Glutamatergic neuron (in vitro differentiated cells): ENCODE measurements around the gene ALDH1A1. TPM values are rescaled to one million over a fixed set of nuclear protein-coding genes. Genes with fewer than 3 reads are reported as not detected.
A peak's percentile ranks its signal among the peaks of the same experiment; 100 is the strongest.

Experiments
- DNase-seq: peaks from one replicate; pipeline ENCODE4 v3.0.0; 2022
- H3K27ac Mint-ChIP-seq: one replicate; pipeline ENCODE4 v1.8.0; 2020; ENCODE audit warnings: mild to moderate bottlenecking, mixed read lengths, inconsistent platforms; ENCODE audit not compliant: unreplicated experiment
- H3K27me3 Mint-ChIP-seq: one replicate; pipeline ENCODE4 v1.8.0; 2020; ENCODE audit warnings: mild to moderate bottlenecking, moderate library complexity, mixed read lengths, inconsistent platforms; ENCODE audit not compliant: unreplicated experiment
- H3K36me3 Mint-ChIP-seq: one replicate; pipeline ENCODE4 v1.8.0; 2020; ENCODE audit warnings: mild to moderate bottlenecking, mixed read lengths, inconsistent platforms; ENCODE audit not compliant: unreplicated experiment
- H3K4me1 Mint-ChIP-seq: one replicate; pipeline ENCODE4 v1.8.0; 2020; ENCODE audit warnings: mild to moderate bottlenecking, low read depth, mixed read lengths, inconsistent platforms; ENCODE audit not compliant: unreplicated experiment
- H3K4me3 Mint-ChIP-seq: one replicate; pipeline ENCODE4 v1.8.0; 2020; ENCODE audit warnings: mild to moderate bottlenecking, mixed read lengths, inconsistent platforms; ENCODE audit not compliant: unreplicated experiment
- H3K9me3 Mint-ChIP-seq: one replicate; pipeline ENCODE4 v1.8.0; 2020; ENCODE audit warnings: mild to moderate bottlenecking, moderate library complexity, mixed read lengths, inconsistent platforms; ENCODE audit not compliant: unreplicated experiment
- total RNA-seq: library from RNA; stranded (reverse); fragmentation: NEBNext Ultra II Directional; extraction: Animal tissue kit (Norgen Biotek cat#: 25700); gene quantifications from one replicate; pipeline ENCODE4 v1.2.1, GENCODE V29; 2021; ENCODE audit not compliant: unreplicated experiment
- TF ChIP-seq, protein P1 (sequence below): fragments of 200-600 bp; sonication (generic); IDR thresholded peaks from one replicate; pipeline ENCODE4 v1.5.0; 2021; ENCODE audit not compliant: partially characterized antibody, unreplicated experiment

The ALDH1A1 gene
- total RNA-seq, 1 donor from 2014 or later, result not detected

DNA sequence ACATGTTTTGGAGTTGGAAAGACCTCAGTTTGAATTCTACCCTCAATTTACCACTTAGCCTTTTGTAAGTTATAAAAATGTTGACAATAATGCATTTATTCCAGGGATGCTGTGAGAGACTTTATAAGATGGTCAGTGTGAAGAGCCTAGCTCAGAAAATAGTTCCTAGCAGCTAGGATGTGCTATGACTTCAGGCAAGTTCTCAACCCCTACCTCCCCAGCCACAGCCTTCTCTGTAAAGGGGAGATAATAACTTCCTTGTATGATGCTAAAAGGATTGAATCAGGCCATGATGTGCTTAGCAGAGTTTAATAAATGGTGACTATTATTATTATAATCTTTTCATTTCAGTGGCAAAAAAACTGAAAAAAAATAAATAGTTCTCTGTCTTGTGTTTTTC, 77.6 kb downstream of the ALDH1A1 start:
- H3K36me3 Mint-ChIP-seq, result no peaks in the 10 kb centered on the region
- DNase-seq, result no peak
- TF ChIP-seq, protein P1, sequence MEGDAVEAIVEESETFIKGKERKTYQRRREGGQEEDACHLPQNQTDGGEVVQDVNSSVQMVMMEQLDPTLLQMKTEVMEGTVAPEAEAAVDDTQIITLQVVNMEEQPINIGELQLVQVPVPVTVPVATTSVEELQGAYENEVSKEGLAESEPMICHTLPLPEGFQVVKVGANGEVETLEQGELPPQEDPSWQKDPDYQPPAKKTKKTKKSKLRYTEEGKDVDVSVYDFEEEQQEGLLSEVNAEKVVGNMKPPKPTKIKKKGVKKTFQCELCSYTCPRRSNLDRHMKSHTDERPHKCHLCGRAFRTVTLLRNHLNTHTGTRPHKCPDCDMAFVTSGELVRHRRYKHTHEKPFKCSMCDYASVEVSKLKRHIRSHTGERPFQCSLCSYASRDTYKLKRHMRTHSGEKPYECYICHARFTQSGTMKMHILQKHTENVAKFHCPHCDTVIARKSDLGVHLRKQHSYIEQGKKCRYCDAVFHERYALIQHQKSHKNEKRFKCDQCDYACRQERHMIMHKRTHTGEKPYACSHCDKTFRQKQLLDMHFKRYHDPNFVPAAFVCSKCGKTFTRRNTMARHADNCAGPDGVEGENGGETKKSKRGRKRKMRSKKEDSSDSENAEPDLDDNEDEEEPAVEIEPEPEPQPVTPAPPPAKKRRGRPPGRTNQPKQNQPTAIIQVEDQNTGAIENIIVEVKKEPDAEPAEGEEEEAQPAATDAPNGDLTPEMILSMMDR, result no peak
- H3K27ac Mint-ChIP-seq, result no peak overlapping the region
- no peak overlapping the region for H3K4me3 Mint-ChIP-seq
- peaks cover 2% of the 10 kb centered on the region for H3K27me3 Mint-ChIP-seq
- no peaks in the 10 kb centered on the region for H3K9me3 Mint-ChIP-seq
- no peaks in the 10 kb centered on the region for H3K4me1 Mint-ChIP-seq

GRCh38 chr9:72874344-72874743, 78.5 kb downstream of the ALDH1A1 start:
- Mint-ChIP-seq H3K27ac (no peak overlapping the region), H3K4me1 (no peaks in the 10 kb centered on the region), H3K36me3 (no peaks in the 10 kb centered on the region), H3K4me3 (no peak overlapping the region), H3K9me3 (no peaks in the 10 kb centered on the region), H3K27me3 (peaks cover 2% of the 10 kb centered on the region)
- TF ChIP-seq, protein P1, result no peak
- DNase-seq, result no peak

DNA sequence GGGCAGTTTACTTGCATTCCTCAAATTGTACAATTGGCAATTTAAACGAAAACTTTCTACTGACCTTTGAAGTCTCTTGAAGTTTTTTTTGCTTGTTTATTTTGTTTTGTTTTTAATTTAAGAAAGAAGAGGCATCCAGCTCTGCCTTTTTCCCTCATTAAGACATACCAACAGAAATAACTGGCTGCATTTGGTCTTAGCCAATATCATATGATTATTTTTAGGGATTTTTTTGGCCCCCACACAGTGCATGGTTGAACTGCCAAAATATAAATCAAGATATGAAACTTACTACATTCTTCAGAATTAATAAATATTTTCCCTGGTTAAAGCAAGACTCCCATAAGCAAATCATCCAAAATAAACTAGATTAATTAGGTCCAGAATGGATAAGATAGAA, 79.4 kb downstream of the ALDH1A1 start:
- TF ChIP-seq, protein P1, result no peak
- Mint-ChIP-seq H3K9me3 (no peaks in the 10 kb centered on the region), H3K27me3 (peaks cover 2% of the 10 kb centered on the region), H3K36me3 (no peaks in the 10 kb centered on the region), H3K4me3 (no peak overlapping the region), H3K4me1 (no peaks in the 10 kb centered on the region), H3K27ac (no peak overlapping the region)
- DNase-seq, result no peak

DNA sequence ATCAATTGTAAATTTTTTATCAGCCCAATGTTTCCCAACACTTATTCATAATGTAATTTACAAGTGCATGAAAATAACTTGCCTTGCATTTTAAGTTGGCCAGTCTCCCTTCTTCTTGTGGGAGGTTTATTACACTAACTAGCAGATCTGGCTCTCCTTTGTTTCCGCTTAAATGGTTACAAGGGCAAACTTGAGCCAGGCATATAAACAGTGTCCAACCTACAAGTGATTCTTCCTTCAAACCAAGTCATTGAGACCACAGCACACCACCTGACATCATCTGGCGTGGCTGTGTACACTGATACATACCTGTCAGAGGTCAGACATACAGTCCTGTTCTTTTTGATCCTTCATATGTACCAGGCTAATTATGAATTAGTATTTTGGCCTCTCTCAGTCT, 80.1 kb downstream of the ALDH1A1 start:
- no peaks in the 10 kb centered on the region for H3K4me1 Mint-ChIP-seq
- TF ChIP-seq, protein P1, result no peak
- DNase-seq, result no peak
- peaks cover 4% of the 10 kb centered on the region for H3K27me3 Mint-ChIP-seq
- no peak overlapping the region for H3K4me3 Mint-ChIP-seq
- no peaks in the 10 kb centered on the region for H3K9me3 Mint-ChIP-seq
- H3K27ac Mint-ChIP-seq, result no peak overlapping the region
- no peaks in the 10 kb centered on the region for H3K36me3 Mint-ChIP-seq

GRCh38 chr9:72871685-72872084, 81.2 kb downstream of the ALDH1A1 start:
- TF ChIP-seq, protein P1, result peak; percentile 68
- H3K27ac Mint-ChIP-seq, result no peak overlapping the region
- no peaks in the 10 kb centered on the region for H3K36me3 Mint-ChIP-seq
- H3K27me3 Mint-ChIP-seq, result peaks cover 2% of the 10 kb centered on the region
- DNase-seq, result no peak
- no peaks in the 10 kb centered on the region for H3K9me3 Mint-ChIP-seq
- no peak overlapping the region for H3K4me3 Mint-ChIP-seq
- no peaks in the 10 kb centered on the region for H3K4me1 Mint-ChIP-seq
